BLaER1 (cell line): ENCODE data around the gene HIGD2A.

ENCODE experiments used
- H3K27ac ChIP-seq: shearing (Covaris generic); formaldehyde crosslinking; 2 replicates; pipeline ENCODE4 v1.8.1; 2022
- H3K27me3 ChIP-seq: shearing (Covaris generic); formaldehyde crosslinking; 2 replicates; pipeline ENCODE4 v1.8.1; 2022
- H3K36me3 ChIP-seq: shearing (Covaris generic); formaldehyde crosslinking; 2 replicates; pipeline ENCODE4 v1.8.1; 2022
- H3K4me1 ChIP-seq: shearing (Covaris generic); formaldehyde crosslinking; 2 replicates; pipeline ENCODE4 v1.8.1; 2022
- H3K4me2 ChIP-seq: shearing (Covaris generic); formaldehyde crosslinking; 2 replicates; pipeline ENCODE4 v1.8.1; 2022
- H3K4me3 ChIP-seq: shearing (Covaris generic); formaldehyde crosslinking; 2 replicates; pipeline ENCODE4 v1.8.1; 2022
- H3K9ac ChIP-seq: shearing (Covaris generic); formaldehyde crosslinking; 2 replicates; pipeline ENCODE4 v1.8.1; 2022
- H3K9me3 ChIP-seq: shearing (Covaris generic); formaldehyde crosslinking; 2 replicates; pipeline ENCODE4 v1.8.1; 2022
- H4K20me1 ChIP-seq: shearing (Covaris generic); formaldehyde crosslinking; 2 replicates; pipeline ENCODE4 v1.8.1; 2022
- Cebpa-rat ChIP-seq: shearing (Covaris generic); IDR thresholded peaks from 2 replicates; pipeline ENCODE4 v1.8.1; 2022

The HIGD2A gene

GRCh38 chr5:176425138-176425537 lies 36.6 kb downstream of the HIGD2A start:
- H3K9ac ChIP-seq, result no peak overlapping the region

GRCh38 chr5:176425791-176426190 lies 37.2 kb downstream of the HIGD2A start:
- Histone ChIP-seq H3K9me3 (peaks cover 56% of the 10 kb centered on the region), H3K4me2 (no peak overlapping the region), H3K4me3 (no peak overlapping the region; the same call in 1 of the 2 replicates), H3K4me1 (peaks cover 11% of the 10 kb centered on the region), H3K36me3 (no peaks in the 10 kb centered on the region), H3K27ac (no peak overlapping the region), H4K20me1 (no peaks in the 10 kb centered on the region), H3K9ac (no peak overlapping the region), H3K27me3 (no peaks in the 10 kb centered on the region)
- TF ChIP-seq Cebpa-rat, result no peak

More at GRCh38 chr5:176425138-176425537, 36.6 kb downstream of the HIGD2A start:
- Histone ChIP-seq H4K20me1 (no peaks in the 10 kb centered on the region), H3K4me3 (no peak overlapping the region; the same call in 1 of the 2 replicates), H3K36me3 (no peaks in the 10 kb centered on the region), H3K4me2 (no peak overlapping the region), H3K27ac (no peak overlapping the region), H3K9me3 (peaks cover 63% of the 10 kb centered on the region), H3K4me1 (peaks cover 4% of the 10 kb centered on the region), H3K27me3 (no peaks in the 10 kb centered on the region)
- no peak for TF ChIP-seq Cebpa-rat

- no peak overlapping the region for H3K27ac ChIP-seq
- H3K9me3 ChIP-seq, result peaks cover 48% of the 10 kb centered on the region
- peaks cover 14% of the 10 kb centered on the region for H3K4me1 ChIP-seq
- H3K9ac ChIP-seq, result no peak overlapping the region
- no peaks in the 10 kb centered on the region for H4K20me1 ChIP-seq
- no peaks in the 10 kb centered on the region for H3K36me3 ChIP-seq
- no peak for TF ChIP-seq Cebpa-rat
- H3K27me3 ChIP-seq, result no peaks in the 10 kb centered on the region
- H3K4me2 ChIP-seq, result no peak overlapping the region
- H3K4me3 ChIP-seq, result no peak overlapping the region
Observed at GRCh38 chr5:176426876-176427275, 38.3 kb downstream of the HIGD2A start.

- Histone ChIP-seq H3K9me3 (peaks cover 45% of the 10 kb centered on the region), H3K27me3 (no peaks in the 10 kb centered on the region), H3K4me1 (peaks cover 14% of the 10 kb centered on the region), H3K36me3 (no peaks in the 10 kb centered on the region), H3K4me2 (no peak overlapping the region), H3K4me3 (no peak overlapping the region), H3K9ac (no peak overlapping the region), H3K27ac (no peak overlapping the region), H4K20me1 (no peaks in the 10 kb centered on the region)
- no peak for TF ChIP-seq Cebpa-rat
Observed at GRCh38 chr5:176427971-176428370, 39.4 kb downstream of the HIGD2A start.

- no peak for TF ChIP-seq Cebpa-rat
- Histone ChIP-seq H3K9ac (peak overlapping the region; percentile 60; the same call in 1 of the 2 replicates), H3K4me2 (peak overlapping the region; percentile 78), H3K27me3 (no peaks in the 10 kb centered on the region), H3K36me3 (no peaks in the 10 kb centered on the region), H4K20me1 (no peaks in the 10 kb centered on the region), H3K27ac (peak overlapping the region; percentile 74), H3K4me1 (peaks cover 14% of the 10 kb centered on the region), H3K9me3 (peaks cover 39% of the 10 kb centered on the region), H3K4me3 (no peak overlapping the region)
Observed at GRCh38 chr5:176429972-176430371, 41.4 kb downstream of the HIGD2A start.

- H3K4me1 ChIP-seq, result peaks cover 39% of the 10 kb centered on the region
- H3K27me3 ChIP-seq, result no peaks in the 10 kb centered on the region
- H4K20me1 ChIP-seq, result no peaks in the 10 kb centered on the region
- H3K9ac ChIP-seq, result no peak overlapping the region
- no peak overlapping the region for H3K27ac ChIP-seq
- H3K36me3 ChIP-seq, result no peaks in the 10 kb centered on the region
- no peak overlapping the region for H3K4me3 ChIP-seq
- TF ChIP-seq Cebpa-rat, result no peak
- H3K4me2 ChIP-seq, result no peak overlapping the region
- H3K9me3 ChIP-seq, result peaks cover 27% of the 10 kb centered on the region
Observed at GRCh38 chr5:176432707-176433106, 44.2 kb downstream of the HIGD2A start.

GRCh38 chr5:176436656-176437055 lies 48.1 kb downstream of the HIGD2A start:
- Histone ChIP-seq H3K27me3 (no peaks in the 10 kb centered on the region), H3K4me3 (peak overlapping the region; percentile 49), H3K36me3 (no peaks in the 10 kb centered on the region), H3K4me2 (peak overlapping the region; percentile 85), H4K20me1 (no peaks in the 10 kb centered on the region), H3K27ac (peak overlapping the region; percentile 84), H3K9ac (peak overlapping the region; percentile 67), H3K9me3 (peaks cover 27% of the 10 kb centered on the region), H3K4me1 (peaks cover 62% of the 10 kb centered on the region)
- TF ChIP-seq Cebpa-rat, result no peak

GRCh38 chr5:176438959-176439757 lies 50.6 kb downstream of the HIGD2A start:
- peak overlapping the region; percentile 38; the same call in 1 of the 2 replicates for H3K27ac ChIP-seq
- H3K9ac ChIP-seq, result no peak overlapping the region
- H3K27me3 ChIP-seq, result no peaks in the 10 kb centered on the region
- peaks cover 74% of the 10 kb centered on the region for H3K4me1 ChIP-seq
- no peaks in the 10 kb centered on the region for H4K20me1 ChIP-seq
- peaks cover 11% of the 10 kb centered on the region for H3K9me3 ChIP-seq
- no peak overlapping the region for H3K4me3 ChIP-seq
- H3K4me2 ChIP-seq, result no peak overlapping the region; the same call in 1 of the 2 replicates
- TF ChIP-seq Cebpa-rat, result no peak
- H3K36me3 ChIP-seq, result no peaks in the 10 kb centered on the region
